Measurements from ENCODE around the gene GGT7. TPM values are rescaled to one million over a fixed set of nuclear protein-coding genes. Genes with fewer than 3 reads are reported as not detected.

Gene GGT7
- total and polyA plus RNA-seq, 9 of the 15 experiments (the other 6 are each of a cell fraction or from before 2014, with no cell fraction given): 0.04 to 18.3 (median 5.9) TPM

GRCh38 chr20:34824806-34825529 is 47.7 kb downstream of the GGT7 start (continued):
- TF ChIP-seq ZBTB40 (IDR thresholded peaks at IDR 0.05) (peak; percentile 13; the same call in 1 of the 2 replicates), ZBTB40 (CRISPR knock-in tag; IDR thresholded peaks at IDR 0.05) (0 out of 2 replicates have a peak, but pooled peaks have one; percentile 5), ZFP1 (CRISPR knock-in tag; IDR thresholded peaks at IDR 0.05) (no peak), ATF1 (CRISPR knock-in tag; IDR thresholded peaks at IDR 0.05) (no peak), ATF1 (tag; IDR thresholded peaks at IDR 0.05) (no peak), JUND (IDR thresholded peaks at IDR 0.05; ENCODE audit: borderline replicate concordance, low read depth, low read length) (no peak), JUND (tag; IDR thresholded peaks at IDR 0.05; ENCODE audit: borderline replicate concordance, low read depth, low read length) (no peak), BRD9 (IDR thresholded peaks at IDR 0.05; ENCODE audit: low read depth, partially characterized antibody) (no peak), MYBL2 (IDR thresholded peaks at IDR 0.05; ENCODE audit: low read depth) (no peak), MYBL2 (CRISPR knock-in tag; IDR thresholded peaks at IDR 0.05; ENCODE audit: borderline replicate concordance) (no peak), ERF (CRISPR knock-in tag; IDR thresholded peaks at IDR 0.05) (peak; percentile 40; the same call in 1 of the 2 replicates), MTA1 (IDR thresholded peaks at IDR 0.05; ENCODE audit: borderline replicate concordance) (no peak), E2F1 (CRISPR knock-in tag; IDR thresholded peaks at IDR 0.05) (no peak), CHCHD3 (CRISPR knock-in tag; IDR thresholded peaks at IDR 0.05) (no peak), GTF2F1 (IDR thresholded peaks at IDR 0.05; ENCODE audit: low read depth, low read length) (no peak)
- TF ChIP-seq, protein P1, sequence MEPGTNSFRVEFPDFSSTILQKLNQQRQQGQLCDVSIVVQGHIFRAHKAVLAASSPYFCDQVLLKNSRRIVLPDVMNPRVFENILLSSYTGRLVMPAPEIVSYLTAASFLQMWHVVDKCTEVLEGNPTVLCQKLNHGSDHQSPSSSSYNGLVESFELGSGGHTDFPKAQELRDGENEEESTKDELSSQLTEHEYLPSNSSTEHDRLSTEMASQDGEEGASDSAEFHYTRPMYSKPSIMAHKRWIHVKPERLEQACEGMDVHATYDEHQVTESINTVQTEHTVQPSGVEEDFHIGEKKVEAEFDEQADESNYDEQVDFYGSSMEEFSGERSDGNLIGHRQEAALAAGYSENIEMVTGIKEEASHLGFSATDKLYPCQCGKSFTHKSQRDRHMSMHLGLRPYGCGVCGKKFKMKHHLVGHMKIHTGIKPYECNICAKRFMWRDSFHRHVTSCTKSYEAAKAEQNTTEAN (CRISPR knock-in tag; IDR thresholded peaks at IDR 0.05): no peak
